AG09319 (cell line): ENCODE data around the gene ITPR3.

ENCODE experiments used
- DNase-seq: peaks from one replicate; pipeline ENCODE4 v3.0.0-alpha.2; 2010; ENCODE audit warnings: low read depth; ENCODE audit errors: extremely low read depth
- CTCF ChIP-seq: IDR thresholded peaks from 2 replicates; pipeline ENCODE4 v1.5.1; 2011; ENCODE audit warnings: low read depth, mild to moderate bottlenecking, inconsistent platforms, low read length, moderate library complexity

ITPR3 gene

GRCh38 chr6:33735216-33735615 is 114.1 kb downstream of the ITPR3 start:
- DNase-seq, result no peak
- no peak for TF ChIP-seq CTCF

GRCh38 chr6:33737267-33738026 is 116.3 kb downstream of the ITPR3 start:
- TF ChIP-seq CTCF, result no peak
- DNase-seq, result no peak

DNA sequence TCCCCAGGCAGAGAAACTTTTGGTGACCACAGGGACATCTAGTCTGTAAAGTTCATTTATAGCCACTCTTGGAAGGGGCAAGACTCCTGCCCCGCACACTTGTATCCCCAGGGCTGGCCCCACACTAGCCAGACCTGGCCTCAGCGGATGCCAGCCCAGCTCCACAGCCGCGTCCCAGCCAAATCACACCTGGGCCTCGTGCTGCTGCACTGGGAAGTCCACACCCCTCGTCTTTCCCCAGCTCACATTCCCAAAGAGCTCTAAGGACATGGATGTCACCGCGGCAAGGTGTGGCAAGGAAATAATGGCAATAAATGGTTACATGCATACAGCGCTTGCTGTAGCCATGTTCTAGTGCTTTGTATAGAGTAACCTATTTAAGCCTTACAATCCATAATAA is 117.0 kb downstream of the ITPR3 start:
- no peak for DNase-seq
- no peak for TF ChIP-seq CTCF

GRCh38 chr6:33738879-33739278 is 117.8 kb downstream of the ITPR3 start:
- no peak for TF ChIP-seq CTCF
- DNase-seq, result no peak

DNA sequence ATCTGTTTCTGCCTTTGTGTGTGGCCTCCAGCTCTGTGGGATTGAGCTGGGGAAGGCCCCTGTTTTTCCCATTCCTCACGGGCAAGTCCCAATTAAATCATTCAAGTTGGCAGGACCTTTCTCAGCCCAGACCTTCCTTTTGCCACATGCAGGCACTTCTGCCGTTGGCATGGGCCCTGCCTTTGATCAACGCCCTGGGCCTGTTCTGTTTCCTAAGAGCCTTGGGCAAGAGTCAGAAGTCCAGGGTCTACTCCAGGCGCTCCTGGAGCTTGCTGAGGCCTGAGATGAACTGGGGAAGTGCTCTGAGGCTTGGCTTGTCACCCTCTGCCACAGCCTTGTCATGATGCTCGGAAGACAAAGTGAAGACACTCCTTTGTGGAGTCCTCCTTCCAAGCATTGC is 118.4 kb downstream of the ITPR3 start:
- DNase-seq, result no peak
- TF ChIP-seq CTCF, result no peak

DNA sequence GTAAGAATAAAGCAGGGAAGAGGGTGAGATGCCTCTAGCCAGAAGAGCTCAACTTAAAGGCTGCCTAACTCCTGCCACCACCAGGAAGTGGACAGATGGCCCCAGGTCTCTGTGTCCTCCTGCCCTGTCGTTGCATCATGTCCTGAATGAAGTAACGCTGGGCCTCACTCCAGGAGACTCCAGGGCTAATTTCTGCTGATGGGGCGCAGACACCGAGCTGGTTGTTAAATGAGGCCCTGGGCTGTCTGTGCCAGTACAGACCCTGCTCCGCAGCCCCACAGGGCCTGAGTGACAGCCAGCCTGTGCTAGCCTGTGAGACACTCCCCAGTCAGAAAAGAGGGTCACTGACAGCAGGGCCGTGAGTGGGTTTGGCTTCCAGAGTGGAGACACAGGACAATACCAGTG is 119.1 kb downstream of the ITPR3 start:
- no peak for TF ChIP-seq CTCF
- no peak for DNase-seq

- no peak for TF ChIP-seq CTCF
Measured at GRCh38 chr6:33740794-33741193, 119.7 kb downstream of the ITPR3 start.

More at GRCh38 chr6:33740794-33741193, 119.7 kb downstream of the ITPR3 start:
- DNase-seq, result no peak
